GM19238 (cell line): ENCODE results near the gene TMEM91.
A peak's percentile ranks its signal among the peaks of the same experiment; 100 is the strongest.

Experiments
- DNase-seq: peaks from one replicate; pipeline ENCODE4 v3.0.0; 2011; ENCODE audit warnings: low spot score; ENCODE audit not compliant: insufficient read length

The TMEM91 gene

GRCh38 chr19:41411100-41411967, 35.0 kb downstream of the TMEM91 start:
- no peak for DNase-seq

GRCh38 chr19:41411968-41412265, 35.6 kb downstream of the TMEM91 start:
- DNase-seq = no peak

DNA sequence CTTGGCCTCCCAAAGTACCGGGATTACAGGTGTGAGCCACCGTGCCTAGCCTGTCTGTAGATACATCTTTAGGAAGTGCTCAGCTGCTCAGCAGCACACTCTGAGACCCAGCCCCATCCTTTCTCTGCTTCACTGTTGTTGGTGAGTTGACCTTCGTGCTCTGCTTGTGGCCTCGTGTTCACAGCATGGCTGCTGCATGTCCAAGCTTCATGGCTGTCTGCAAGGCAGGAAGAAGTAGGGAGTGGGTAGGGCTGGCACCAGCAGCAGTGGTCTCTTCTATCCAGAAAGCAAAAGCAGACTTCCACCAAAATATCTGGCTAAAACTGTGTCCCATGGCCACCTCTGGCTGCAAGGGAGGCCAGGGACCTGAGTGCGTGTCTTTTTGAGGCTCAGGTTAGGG, 36.6 kb downstream of the TMEM91 start:
- no peak for DNase-seq

DNA sequence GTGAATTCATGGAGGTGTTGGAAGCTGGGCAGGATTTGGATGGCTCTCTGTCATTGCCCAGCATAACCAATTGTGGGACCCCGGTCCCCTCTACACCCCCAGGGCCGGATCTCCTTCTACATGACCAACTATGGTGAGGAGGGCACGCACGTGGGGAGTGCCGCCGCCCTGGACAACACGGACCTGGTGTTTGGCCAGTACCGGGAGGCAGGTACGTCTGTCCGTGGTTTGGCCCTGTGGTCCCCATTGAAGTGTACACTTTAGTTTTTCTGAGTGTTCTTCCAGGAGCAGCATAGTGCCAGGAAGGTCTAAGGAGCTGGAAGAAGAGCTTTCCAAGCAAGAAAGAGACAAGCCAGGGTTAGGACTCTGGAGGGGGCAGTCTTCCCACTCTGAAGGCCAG, 37.6 kb downstream of the TMEM91 start:
- DNase-seq = no peak

DNA sequence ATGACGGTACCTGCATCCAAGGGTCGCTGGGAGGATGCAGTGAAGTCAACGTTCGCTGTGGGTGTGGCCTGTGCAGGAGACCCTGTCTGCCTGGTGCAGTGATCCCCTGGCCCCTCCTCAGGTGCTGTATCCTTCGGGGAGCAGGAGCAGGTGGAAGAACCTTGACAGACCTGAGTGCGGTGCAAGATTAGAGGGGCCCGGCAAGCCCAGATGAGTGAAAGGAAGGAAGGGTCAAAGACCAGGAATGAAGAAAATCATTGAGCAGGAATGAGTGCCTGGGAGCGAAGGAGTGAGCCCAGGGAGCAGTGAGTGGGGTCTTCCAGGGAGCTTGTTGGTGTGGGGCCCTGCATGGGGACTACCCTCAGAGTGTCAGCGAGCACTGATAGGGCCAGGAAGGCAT, 38.1 kb downstream of the TMEM91 start:
- DNase-seq = no peak

DNA sequence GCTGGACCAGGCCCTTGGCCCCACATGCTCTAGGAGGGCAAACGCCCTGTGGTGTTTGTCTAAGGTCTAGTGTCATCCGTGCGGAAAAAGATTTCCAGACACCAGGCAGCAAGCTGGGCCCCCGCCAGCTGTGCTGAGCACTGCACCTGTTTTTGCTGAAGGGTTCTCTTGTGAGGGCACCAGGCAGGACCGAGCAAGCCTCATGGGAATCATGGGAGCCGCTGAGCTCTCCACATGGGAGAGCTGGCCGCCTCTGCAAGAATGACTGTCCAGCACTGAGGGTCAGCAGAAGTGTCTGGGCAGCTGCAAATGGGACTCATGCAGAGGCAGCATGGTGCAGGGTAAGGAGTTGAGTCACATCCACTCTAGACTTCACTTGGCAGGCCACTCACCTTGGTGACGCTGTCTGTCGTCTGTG, 38.8 kb downstream of the TMEM91 start:
- DNase-seq = no peak

DNA sequence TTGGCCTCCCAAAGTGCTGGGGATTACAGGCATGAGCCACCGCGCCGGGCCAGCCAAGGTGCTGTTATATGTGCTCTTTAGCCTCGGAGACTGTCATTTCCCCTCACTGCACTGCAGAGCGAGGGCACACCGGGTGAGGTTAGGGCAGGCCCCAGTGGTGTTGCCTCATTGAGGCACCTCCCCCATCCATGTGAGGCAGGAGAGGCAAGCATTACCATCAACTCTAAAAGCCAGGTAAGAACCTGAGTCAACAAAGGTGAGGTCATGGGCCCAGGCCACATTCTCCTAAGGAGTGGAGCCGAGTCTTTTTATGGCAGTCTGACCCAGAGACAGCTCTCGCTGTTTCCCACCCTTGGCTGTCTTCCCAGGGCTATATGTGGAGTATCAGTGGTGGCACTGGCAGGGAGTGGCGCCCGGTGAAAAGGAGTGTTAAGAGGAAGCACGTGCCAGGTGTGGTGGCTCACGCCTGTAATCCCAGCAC, 39.9 kb downstream of the TMEM91 start:
- DNase-seq = no peak

- DNase-seq = no peak
Measured at GRCh38 chr19:41420101-41420880, 44.0 kb downstream of the TMEM91 start.

DNA sequence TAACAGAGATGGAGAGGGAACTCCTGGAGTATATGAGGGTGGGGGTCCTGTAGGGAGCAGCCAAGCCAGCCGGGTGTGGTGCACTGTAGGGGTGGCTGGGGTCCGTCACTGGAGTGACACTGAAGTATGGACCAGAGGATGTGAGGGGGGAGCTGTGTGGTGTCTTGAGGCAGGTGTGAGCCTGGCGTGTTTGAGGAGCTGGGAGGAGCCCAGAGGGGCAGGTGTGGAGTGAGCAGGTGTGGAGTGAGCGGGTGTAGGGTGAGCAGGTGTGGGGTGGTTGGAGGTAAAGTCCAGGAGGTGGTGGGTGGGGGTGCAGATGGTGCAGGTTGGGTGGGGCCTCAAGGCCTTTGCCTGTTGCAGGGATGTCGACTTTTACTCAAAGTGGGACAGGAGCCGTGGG, 45.0 kb downstream of the TMEM91 start:
- no peak for DNase-seq

DNA sequence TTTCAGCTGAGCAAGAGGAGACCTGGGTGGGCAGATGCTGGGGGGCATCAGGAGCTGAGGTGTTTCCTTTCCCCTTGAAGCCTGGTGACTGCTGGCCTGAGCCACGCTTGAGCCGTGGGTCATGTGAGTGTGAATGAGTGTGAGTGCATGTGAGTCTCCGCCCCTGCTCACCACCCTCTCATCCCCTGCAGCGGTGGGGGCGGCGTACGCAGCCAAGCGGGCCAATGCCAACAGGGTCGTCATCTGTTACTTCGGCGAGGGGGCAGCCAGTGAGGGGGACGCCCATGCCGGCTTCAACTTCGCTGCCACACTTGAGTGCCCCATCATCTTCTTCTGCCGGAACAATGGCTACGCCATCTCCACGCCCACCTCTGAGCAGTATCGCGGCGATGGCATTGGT, 45.6 kb downstream of the TMEM91 start:
- no peak for DNase-seq

- DNase-seq = no peak
Measured at GRCh38 chr19:41422456-41422855, 46.1 kb downstream of the TMEM91 start.

DNA sequence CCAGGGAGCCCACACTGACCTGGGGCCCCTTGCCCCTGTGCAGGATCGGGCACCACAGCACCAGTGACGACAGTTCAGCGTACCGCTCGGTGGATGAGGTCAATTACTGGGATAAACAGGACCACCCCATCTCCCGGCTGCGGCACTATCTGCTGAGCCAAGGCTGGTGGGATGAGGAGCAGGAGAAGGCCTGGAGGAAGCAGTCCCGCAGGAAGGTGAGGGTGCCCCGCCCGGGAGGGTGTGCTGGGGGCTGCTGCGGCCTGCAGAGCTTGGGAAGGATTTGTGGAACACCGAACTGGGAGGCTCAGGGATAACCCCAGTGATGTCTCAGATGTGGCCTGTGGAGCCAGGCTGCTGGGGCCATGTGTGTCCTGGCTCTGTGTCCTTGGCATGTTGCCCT, 46.6 kb downstream of the TMEM91 start:
- no peak for DNase-seq

DNA sequence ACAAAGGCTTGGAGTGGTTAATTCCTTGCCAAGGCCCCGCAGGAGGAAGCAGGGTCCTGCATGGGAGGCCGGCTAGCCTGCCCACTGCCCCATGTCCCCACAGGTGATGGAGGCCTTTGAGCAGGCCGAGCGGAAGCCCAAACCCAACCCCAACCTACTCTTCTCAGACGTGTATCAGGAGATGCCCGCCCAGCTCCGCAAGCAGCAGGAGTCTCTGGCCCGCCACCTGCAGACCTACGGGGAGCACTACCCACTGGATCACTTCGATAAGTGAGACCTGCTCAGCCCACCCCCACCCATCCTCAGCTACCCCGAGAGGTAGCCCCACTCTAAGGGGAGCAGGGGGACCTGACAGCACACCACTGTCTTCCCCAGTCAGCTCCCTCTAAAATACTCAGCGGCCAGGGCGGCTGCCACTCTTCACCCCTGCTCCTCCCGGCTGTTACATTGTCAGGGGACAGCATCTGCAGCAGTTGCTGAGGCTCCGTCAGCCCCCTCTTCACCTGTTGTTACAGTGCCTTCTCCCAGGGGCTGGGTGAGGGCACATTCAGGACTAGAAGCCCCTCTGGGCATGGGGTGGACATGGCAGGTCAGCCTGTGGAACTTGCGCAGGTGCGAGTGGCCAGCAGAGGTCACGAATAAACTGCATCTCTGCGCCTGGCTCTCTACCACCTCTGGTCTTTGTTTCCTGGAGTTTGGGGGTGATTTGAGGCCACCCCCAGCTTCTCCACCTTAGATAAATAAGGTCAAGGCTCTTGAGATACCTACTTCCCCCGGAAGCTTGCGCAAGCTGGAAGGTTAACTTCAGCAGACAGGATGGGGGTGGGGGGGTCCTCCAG, 48.2 kb downstream of the TMEM91 start:
- DNase-seq = no peak

DNA sequence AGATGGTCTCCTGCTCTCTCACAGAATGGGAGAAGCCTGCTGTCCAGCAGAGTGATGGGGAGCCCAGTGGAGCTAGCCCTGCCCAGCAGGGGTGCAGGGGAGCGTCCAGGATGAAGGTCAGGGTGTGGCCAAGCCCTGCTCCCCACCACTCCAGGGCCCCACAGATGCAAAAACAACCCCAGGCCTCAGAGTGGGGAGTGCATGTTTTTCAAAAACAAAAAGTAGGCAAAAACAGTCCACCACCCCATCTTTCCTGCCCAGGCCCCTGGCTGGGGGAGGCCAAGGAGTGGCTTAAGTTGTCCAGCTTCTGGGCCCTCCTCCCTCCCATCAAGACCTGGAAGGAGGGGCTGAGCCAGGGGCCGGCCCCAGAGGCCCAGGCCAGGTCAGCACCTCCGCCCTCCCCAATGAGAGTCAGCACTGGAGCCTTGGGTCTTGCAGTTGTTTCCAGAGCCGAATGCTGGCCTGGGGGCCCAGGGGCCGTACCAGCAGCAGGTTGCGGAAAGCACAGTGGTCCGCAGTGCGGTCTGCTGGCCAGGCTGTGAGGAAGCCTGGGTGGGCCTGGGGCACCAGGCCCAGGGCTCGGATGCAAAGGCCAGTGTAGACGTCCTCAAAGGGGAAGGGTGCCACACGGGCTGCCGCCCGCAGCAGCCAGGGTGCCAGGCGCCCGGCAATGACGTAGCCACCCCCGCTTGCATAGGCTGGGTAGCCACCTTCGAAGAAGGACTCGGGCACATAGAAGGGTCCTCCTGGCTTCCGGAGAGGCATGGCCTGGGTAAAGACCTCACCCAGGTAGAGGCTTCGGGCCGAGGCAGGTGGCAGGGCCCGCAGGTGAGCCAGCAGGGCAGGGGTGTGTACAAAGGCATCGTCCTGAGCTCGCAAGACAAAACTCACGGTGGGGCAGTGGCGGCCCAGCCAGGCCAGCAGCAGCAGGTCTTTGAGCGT, 49.1 kb downstream of the TMEM91 start:
- DNase-seq = no peak

DNA sequence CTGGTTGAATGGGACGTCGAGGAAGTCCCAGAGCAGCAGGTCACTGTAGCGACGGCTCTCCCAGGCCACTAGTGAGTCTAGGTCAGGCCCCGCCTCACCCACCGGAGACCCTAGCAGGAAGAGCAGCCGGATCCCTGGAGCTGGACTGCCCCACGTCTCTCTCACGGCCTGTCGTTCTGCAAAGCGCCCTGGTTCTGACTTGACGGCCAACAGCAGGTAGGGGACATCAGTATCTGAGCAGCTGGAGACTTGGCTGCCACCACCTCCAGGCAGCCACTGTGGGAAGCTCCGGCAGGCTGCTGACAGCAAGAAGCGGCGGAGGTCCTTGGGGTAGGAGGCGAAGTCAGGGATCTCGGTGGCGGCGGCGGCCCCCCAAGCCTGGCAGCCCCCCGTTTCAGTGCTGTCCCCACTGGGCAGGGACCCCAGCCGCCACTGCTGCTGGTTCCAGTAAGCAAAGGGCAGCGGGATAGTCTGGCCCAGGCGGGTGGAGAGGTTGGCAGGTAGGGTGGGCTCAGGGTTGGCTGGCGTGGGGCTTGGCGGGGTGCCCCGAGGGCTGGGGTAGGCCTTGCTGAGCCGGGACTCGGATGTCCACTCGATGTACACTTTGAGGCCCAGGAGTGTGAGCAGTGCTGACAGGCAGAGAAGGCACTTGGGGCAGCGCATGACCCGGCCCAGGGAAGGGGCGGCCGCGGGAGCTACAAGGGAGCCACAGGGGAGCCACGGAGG, 49.9 kb downstream of the TMEM91 start:
- no peak for DNase-seq

GRCh38 chr19:41426952-41427646, 50.8 kb downstream of the TMEM91 start, which contains the start of gene B3GNT8:
Gene B3GNT8 (minus strand): TSS chr19:41427374. CDS start chr19:41426778, 596 bp downstream.
- DNase-seq = peak; percentile 61

DNA sequence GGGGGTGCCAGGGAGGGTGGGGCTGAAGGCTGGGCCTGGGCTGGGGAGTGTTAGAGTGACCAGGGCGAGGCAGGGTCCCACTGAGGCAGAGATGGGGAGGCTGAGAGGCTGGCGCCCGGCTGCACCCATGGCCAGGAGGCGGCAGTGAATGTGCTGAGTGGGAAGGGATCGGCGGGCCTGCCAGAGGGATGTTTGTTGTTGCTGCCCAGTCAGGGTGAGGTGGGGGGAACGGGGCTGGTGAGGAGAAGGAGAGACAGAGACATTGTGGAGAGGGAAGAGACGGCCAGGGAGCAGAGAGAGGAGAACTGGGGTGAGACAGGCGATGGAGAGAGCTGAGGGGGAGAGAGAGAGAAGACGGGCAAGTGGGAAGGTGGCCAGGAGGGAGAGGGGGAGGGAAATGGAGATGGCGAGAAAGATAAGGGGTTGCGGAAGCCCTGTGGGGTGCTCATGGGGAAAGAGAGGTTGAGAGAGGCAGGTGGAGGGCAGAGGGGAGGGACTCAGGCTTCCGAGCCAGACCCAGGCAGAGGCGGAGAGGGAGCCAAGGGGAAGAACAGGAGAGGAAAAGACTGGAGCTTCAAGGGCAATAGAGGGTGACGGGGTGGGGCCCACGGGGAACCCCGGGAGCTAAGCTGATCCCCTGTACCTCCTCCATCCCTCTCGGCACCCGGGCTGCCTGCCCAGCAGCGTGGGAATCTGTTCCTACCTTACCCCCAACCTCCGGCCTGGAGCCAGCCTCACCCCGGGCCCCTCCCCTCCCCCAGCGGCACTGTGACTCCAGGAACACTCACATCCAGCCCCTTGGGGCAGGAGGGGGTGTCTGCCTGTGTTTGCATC, 51.5 kb downstream of the TMEM91 start:
- DNase-seq = no peak

DNA sequence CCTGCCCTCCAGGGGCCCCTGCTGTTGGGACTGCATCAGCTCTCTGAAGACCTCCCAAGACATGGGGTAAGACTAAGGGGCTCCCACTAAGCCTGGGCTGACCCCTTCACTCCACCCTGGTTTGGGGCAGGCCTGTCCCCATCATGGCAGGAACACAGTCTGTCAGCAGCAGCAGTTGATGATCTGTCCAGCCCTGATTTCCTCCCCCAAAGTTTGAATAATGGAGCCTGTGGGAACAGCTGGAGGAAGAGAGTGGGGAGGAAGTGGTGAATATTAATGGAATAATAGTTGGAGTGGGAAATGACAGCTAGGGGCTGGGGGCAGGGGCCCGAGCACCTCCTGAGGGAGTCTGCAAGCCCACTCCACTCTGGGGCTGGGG, 52.1 kb downstream of the TMEM91 start:
- no peak for DNase-seq
